CD14-positive monocyte (primary cell): ENCODE measurements around the gene MGLL. TPM values are rescaled to one million over a fixed set of nuclear protein-coding genes. Genes with fewer than 3 reads are reported as not detected.

Experiments used
- DNase-seq, 3 donors: peaks; one replicate each; pipeline ENCODE4 v3.0.0-alpha.2; 2011 to 2022
- H2AFZ ChIP-seq: 2 replicates; pipeline ENCODE4 v1.6.0; 2012; ENCODE audit warnings: mild to moderate bottlenecking, low read depth, low read length, inconsistent platforms; ENCODE audit not compliant: insufficient read depth, poor library complexity, severe bottlenecking
- H3K27ac ChIP-seq, 2 donors: 1 replicate in 1 of 2; 2 replicates in 1 of 2; pipeline ENCODE4 v1.5.1; 2012 to 2013; ENCODE audit warnings: low read length in 2 of 2, control low read depth in 1 of 2, inconsistent platforms in 1 of 2, low read depth in 1 of 2, mild to moderate bottlenecking in 1 of 2
- H3K27me3 ChIP-seq, 2 donors: one replicate each; pipeline versions ENCODE4 v1.6.0 to v1.6.1; 2011 to 2013; ENCODE audit warnings: low read length in 2 of 2; ENCODE audit not compliant: control insufficient read depth in 2 of 2, insufficient read depth in 2 of 2
- H3K36me3 ChIP-seq, 2 donors: replicated peaks in 1 of 2; 1 replicate in 1 of 2; 2 replicates in 1 of 2; pipeline versions ENCODE4 v1.5.1 to v1.6.1; 2012 to 2013; ENCODE audit warnings: low read length in 2 of 2, control low read depth in 1 of 2, inconsistent platforms in 1 of 2, mild to moderate bottlenecking in 1 of 2; ENCODE audit not compliant: insufficient read depth in 2 of 2, control insufficient read depth in 1 of 2
- H3K4me1 ChIP-seq, 2 donors: 1 replicate in 1 of 2; 2 replicates in 1 of 2; pipeline versions ENCODE4 v1.5.1 to v1.6.1; 2012 to 2013; ENCODE audit warnings: low read length in 2 of 2, control low read depth in 1 of 2, inconsistent platforms in 1 of 2, mild to moderate bottlenecking in 1 of 2, moderate library complexity in 1 of 2; ENCODE audit not compliant: insufficient read depth in 2 of 2, control insufficient read depth in 1 of 2
- H3K4me2 ChIP-seq: replicated peaks from 2 replicates; pipeline ENCODE3; 2012; ENCODE audit warnings: low read length, moderate library complexity, mild to moderate bottlenecking; ENCODE audit not compliant: poor library complexity, severe bottlenecking; ENCODE audit errors: extremely low read depth
- H3K4me3 ChIP-seq, 3 experiments: fragments of 200-600 bp in 1 of 3; sonication (generic) in 1 of 3; replicated peaks in 1 of 3; 1 replicate in 2 of 3; 2 replicates in 1 of 3; pipeline ENCODE4 v1.5.1; 2011 to 2013; ENCODE audit warnings: low read length in 3 of 3, mild to moderate bottlenecking in 3 of 3, control low read depth in 2 of 3, low read depth in 2 of 3, inconsistent platforms in 1 of 3, moderate library complexity in 1 of 3
- H3K79me2 ChIP-seq: 2 replicates; pipeline ENCODE4 v1.6.0; 2012; ENCODE audit warnings: mild to moderate bottlenecking, control low read depth, inconsistent platforms, low read length, moderate library complexity; ENCODE audit not compliant: insufficient read depth
- H3K9ac ChIP-seq: 2 replicates; pipeline ENCODE4 v1.6.0; 2017; ENCODE audit warnings: low read length, mild to moderate bottlenecking; ENCODE audit not compliant: insufficient read depth, poor library complexity, severe bottlenecking
- H3K9me3 ChIP-seq, 2 donors: replicated peaks in 1 of 2; 1 replicate in 1 of 2; 2 replicates in 1 of 2; pipeline versions ENCODE4 v1.5.1 to v1.6.1; 2012 to 2013; ENCODE audit warnings: low read length in 2 of 2, control low read depth in 1 of 2; ENCODE audit not compliant: control insufficient read depth in 1 of 2, insufficient read depth in 1 of 2
- H4K20me1 ChIP-seq: 2 replicates; pipeline ENCODE4 v1.6.0; 2012; ENCODE audit warnings: mild to moderate bottlenecking, low read length, control low read depth, moderate library complexity; ENCODE audit not compliant: insufficient read depth
- H3K27ac Mint-ChIP-seq, 7 donors: one replicate each; pipeline ENCODE4 v1.8.0; 2020; ENCODE audit warnings: mild to moderate bottlenecking in 7 of 7, mixed read lengths in 7 of 7, moderate library complexity in 6 of 7, inconsistent platforms in 2 of 7
- H3K27me3 Mint-ChIP-seq, 3 donors: one replicate each; pipeline ENCODE4 v1.8.0; 2021 to 2022; ENCODE audit warnings: low read depth in 3 of 3, mild to moderate bottlenecking in 3 of 3, mixed read lengths in 3 of 3, moderate library complexity in 3 of 3, inconsistent platforms in 1 of 3
- H3K36me3 Mint-ChIP-seq, 2 donors: one replicate each; pipeline ENCODE4 v1.8.0; 2020; ENCODE audit warnings: mixed read lengths in 2 of 2, inconsistent platforms in 1 of 2, mild to moderate bottlenecking in 1 of 2
- H3K4me1 Mint-ChIP-seq: one replicate; pipeline ENCODE4 v1.8.0; 2020; ENCODE audit warnings: mild to moderate bottlenecking, mixed read lengths
- H3K4me3 Mint-ChIP-seq, 2 donors: one replicate each; pipeline ENCODE4 v1.8.0; 2020; ENCODE audit warnings: mild to moderate bottlenecking in 2 of 2, mixed read lengths in 2 of 2, moderate library complexity in 1 of 2
- H3K9me3 Mint-ChIP-seq, 7 donors: one replicate each; pipeline ENCODE4 v1.8.0; 2020 to 2022; ENCODE audit warnings: mixed read lengths in 7 of 7, mild to moderate bottlenecking in 6 of 7, moderate library complexity in 6 of 7, inconsistent platforms in 2 of 7
- CTCF ChIP-seq: fragments of 200-600 bp; IDR thresholded peaks from one replicate; pipeline ENCODE4 v1.8.0; 2022; ENCODE audit warnings: antibody characterized with exemption, mild to moderate bottlenecking
- WGBS: methylation state at CpG from one replicate; pipeline ENCODE4 v1.1.5; 2013; ENCODE audit warnings: missing lambda C conversion rate; ENCODE audit not compliant: insufficient coverage; 5-methylcytosine and 5-hydroxymethylcytosine counted together
- intact Hi-C, 2 donors: fragments of 100-400 bp; cut with micrococcal nuclease; formaldehyde crosslinking; loops; one replicate each; pipeline versions ENCODE4 v1.15.0 to v1.15.1; 2023
- polyA plus RNA-seq, 3 donors: library from polyadenylated mRNA; depleted of rRNA in 1 of 3; unstranded in 2 of 3; stranded (reverse) in 1 of 3; fragments of 300-500 nt in 2 of 3; fragments of >200 nt in 1 of 3; fragmentation: Illumina TruSeq in 2 of 3; gene quantifications; 1 replicate in 2 of 3; 2 replicates in 1 of 3; pipeline ENCODE4 v1.2.3, GENCODE V29; 2012 to 2021

MGLL gene
- polyA plus RNA-seq, 3 donors: 4.4 to 10.0 (median 6.4) TPM

- no peaks in the 10 kb centered on the region for H3K27me3 ChIP-seq
- H3K4me2 ChIP-seq: no peak overlapping the region
- H3K4me3 Mint-ChIP-seq: no peak overlapping the region
- H2AFZ ChIP-seq: no peak overlapping the region
- intact Hi-C loops: loop anchor here (5.0 kb wide), 3 partner anchors 171 to 321 kb away; partner anchors contain the start of gene MGLL (in 1 of the 2)
- H3K36me3 Mint-ChIP-seq: no peaks in the 10 kb centered on the region
- H3K9ac ChIP-seq: no peak overlapping the region
- WGBS: 89% methylated on average over 7 of the region's 8 CpGs
- H3K4me3 ChIP-seq: no peak overlapping the region
- H3K27me3 Mint-ChIP-seq: peaks cover 0 to 5% (median 2%) of the 10 kb centered on the region in 3 donors
- no peak overlapping the region for H3K27ac Mint-ChIP-seq
- no peaks in the 10 kb centered on the region for H3K36me3 ChIP-seq
- no peak for DNase-seq
- H3K9me3 Mint-ChIP-seq: no peaks in the 10 kb centered on the region
- H3K27ac ChIP-seq: no peak overlapping the region
- no peaks in the 10 kb centered on the region for H4K20me1 ChIP-seq
- H3K4me1 ChIP-seq: no peaks in the 10 kb centered on the region
- no peaks in the 10 kb centered on the region for H3K79me2 ChIP-seq
- no peaks in the 10 kb centered on the region for H3K9me3 ChIP-seq
- peaks cover 4% of the 10 kb centered on the region for H3K4me1 Mint-ChIP-seq
- no peak for TF ChIP-seq CTCF
Observed at GRCh38 chr3:127651516-127652172, 170.7 kb downstream of the MGLL start.

- intact Hi-C loops: loop anchor here (5.0 kb wide), 3 partner anchors 172 to 322 kb away; partner anchors contain the start of gene MGLL (in 1 of the 2)
- no peaks in the 10 kb centered on the region for H3K4me1 Mint-ChIP-seq
- WGBS: no CpG with 5 or more reads among the region's 4 CpGs
Observed at GRCh38 chr3:127650236-127650635, 172.1 kb downstream of the MGLL start.

More at GRCh38 chr3:127650236-127650635, 172.1 kb downstream of the MGLL start:
- Histone ChIP-seq H3K27ac (no peak overlapping the region), H4K20me1 (no peaks in the 10 kb centered on the region), H3K4me1 (no peaks in the 10 kb centered on the region), H3K27me3 (no peaks in the 10 kb centered on the region), H3K79me2 (no peaks in the 10 kb centered on the region), H3K36me3 (no peaks in the 10 kb centered on the region), H3K9ac (no peak overlapping the region), H3K4me3 (no peak overlapping the region), H3K9me3 (no peaks in the 10 kb centered on the region), H3K4me2 (no peak overlapping the region), H2AFZ (no peak overlapping the region)
- no peak overlapping the region for H3K4me3 Mint-ChIP-seq
- no peaks in the 10 kb centered on the region for H3K36me3 Mint-ChIP-seq
- H3K27ac Mint-ChIP-seq: no peak overlapping the region
- TF ChIP-seq CTCF: no peak
- peaks cover 0 to 3% (median 2%) of the 10 kb centered on the region in 3 donors for H3K27me3 Mint-ChIP-seq
- no peak for DNase-seq
- H3K9me3 Mint-ChIP-seq: no peaks in the 10 kb centered on the region
